ENCODE data around the gene DOK4.

DOK4 gene

DNA sequence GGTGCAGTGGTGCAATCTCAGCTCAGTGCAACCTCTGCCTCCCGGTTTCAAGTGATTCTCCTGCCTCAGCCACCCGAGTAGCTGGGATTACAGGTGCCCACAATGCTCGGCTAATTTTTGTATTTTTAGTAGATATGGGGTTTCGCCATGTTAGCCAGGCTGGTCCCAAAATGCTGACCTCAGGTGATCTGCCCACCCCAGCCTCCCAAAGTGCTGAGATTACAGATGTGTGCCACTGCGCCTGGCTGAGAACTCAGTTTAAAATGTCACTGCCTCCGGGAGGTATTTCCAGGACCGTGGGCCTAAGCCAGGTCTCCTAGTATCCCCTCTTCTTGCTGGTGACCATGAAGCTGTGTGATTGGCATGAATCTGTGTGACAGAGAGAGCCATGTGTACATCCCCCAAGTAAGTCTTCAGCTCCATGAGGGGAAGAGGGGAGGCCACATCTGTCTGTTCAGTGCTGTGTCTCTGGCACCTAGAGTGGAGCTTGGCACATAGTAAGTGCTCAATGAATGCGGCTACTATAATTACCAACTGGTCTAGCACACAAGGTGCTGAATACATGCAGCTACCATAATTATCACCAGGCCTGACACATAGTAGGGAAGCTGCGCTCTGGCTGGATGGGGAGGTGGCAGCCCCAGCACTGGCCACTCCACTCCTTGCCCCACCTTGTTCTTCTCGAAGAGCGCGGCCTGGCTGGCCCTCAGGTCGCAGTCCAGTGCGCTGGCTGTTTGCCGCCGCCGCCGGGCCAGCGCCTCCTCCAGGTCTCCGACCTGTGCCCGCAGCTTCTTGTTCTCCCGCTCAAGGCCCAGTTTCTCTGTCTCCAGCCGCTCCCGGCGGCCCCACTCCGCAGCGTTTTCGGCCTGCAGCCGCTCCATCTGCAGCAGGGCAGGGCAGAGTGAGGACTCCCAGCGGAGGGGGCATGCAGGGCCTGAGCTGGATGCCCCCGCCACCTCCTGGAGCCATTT is 31.4 kb upstream of the DOK4 start:
- Mint-ChIP-seq H3K4me3 (no peak overlapping the region), H3K27ac (no peak overlapping the region), H3K27me3 (ENCODE audit: low read depth, poor library complexity) (no peaks in the 10 kb centered on the region), H3K9me3 (no peaks in the 10 kb centered on the region), H3K4me1 (peaks cover 29% of the 10 kb centered on the region), H3K36me3 (ENCODE audit: low read depth) (peaks cover 16% of the 10 kb centered on the region)
- DNase-seq: no peak
- TF ChIP-seq, protein P1, sequence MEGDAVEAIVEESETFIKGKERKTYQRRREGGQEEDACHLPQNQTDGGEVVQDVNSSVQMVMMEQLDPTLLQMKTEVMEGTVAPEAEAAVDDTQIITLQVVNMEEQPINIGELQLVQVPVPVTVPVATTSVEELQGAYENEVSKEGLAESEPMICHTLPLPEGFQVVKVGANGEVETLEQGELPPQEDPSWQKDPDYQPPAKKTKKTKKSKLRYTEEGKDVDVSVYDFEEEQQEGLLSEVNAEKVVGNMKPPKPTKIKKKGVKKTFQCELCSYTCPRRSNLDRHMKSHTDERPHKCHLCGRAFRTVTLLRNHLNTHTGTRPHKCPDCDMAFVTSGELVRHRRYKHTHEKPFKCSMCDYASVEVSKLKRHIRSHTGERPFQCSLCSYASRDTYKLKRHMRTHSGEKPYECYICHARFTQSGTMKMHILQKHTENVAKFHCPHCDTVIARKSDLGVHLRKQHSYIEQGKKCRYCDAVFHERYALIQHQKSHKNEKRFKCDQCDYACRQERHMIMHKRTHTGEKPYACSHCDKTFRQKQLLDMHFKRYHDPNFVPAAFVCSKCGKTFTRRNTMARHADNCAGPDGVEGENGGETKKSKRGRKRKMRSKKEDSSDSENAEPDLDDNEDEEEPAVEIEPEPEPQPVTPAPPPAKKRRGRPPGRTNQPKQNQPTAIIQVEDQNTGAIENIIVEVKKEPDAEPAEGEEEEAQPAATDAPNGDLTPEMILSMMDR (IDR thresholded peaks at IDR 0.05): no peak

DNA sequence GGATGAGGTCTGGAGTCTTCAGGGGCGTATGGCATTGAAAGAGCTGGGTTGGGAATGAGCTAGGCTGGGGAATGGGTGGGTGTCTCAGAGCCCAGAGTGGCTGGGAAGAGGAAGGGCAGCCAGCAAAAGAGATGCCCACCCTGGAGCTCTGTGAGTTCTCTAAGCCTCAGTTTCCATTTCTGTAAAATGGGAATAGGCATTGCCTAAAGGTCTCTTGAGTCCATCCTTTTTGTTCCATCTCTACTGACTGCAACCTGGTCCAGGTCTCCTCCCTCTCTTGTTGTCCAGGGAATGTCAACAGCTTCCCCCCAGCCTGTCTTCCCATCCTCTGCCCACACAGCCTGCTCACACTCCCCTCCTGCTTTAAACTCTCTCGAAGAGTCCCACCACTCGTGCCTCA is 30.5 kb upstream of the DOK4 start:
- H3K27ac Mint-ChIP-seq: no peak overlapping the region

GRCh38 chr16:57516176-57516725 is 30.0 kb upstream of the DOK4 start:
- H3K4me3 Mint-ChIP-seq: no peak overlapping the region
- no peak overlapping the region for H3K27ac Mint-ChIP-seq
- peaks cover 29% of the 10 kb centered on the region for H3K4me1 Mint-ChIP-seq

More for the DNA sequence above, 30.5 kb upstream of the DOK4 start:
- no peak overlapping the region for H3K4me3 Mint-ChIP-seq
- H3K36me3 Mint-ChIP-seq (ENCODE audit: low read depth): peaks cover 16% of the 10 kb centered on the region
- H3K9me3 Mint-ChIP-seq: no peaks in the 10 kb centered on the region
- DNase-seq: no peak
- H3K27me3 Mint-ChIP-seq (ENCODE audit: low read depth, poor library complexity): no peaks in the 10 kb centered on the region
- H3K4me1 Mint-ChIP-seq: peaks cover 29% of the 10 kb centered on the region
- TF ChIP-seq, protein P1 (IDR thresholded peaks at IDR 0.05): no peak

GRCh38 chr16:57514791-57515600 is 28.7 kb upstream of the DOK4 start:
- no peaks in the 10 kb centered on the region for H3K9me3 Mint-ChIP-seq
- H3K4me3 Mint-ChIP-seq: no peak overlapping the region
- peaks cover 38% of the 10 kb centered on the region for H3K4me1 Mint-ChIP-seq
- DNase-seq: no peak
- TF ChIP-seq, protein P1 (IDR thresholded peaks at IDR 0.05): no peak
- no peak overlapping the region for H3K27ac Mint-ChIP-seq
- H3K27me3 Mint-ChIP-seq (ENCODE audit: low read depth, poor library complexity): no peaks in the 10 kb centered on the region
- H3K36me3 Mint-ChIP-seq (ENCODE audit: low read depth): peaks cover 16% of the 10 kb centered on the region

More at GRCh38 chr16:57516176-57516725, 30.0 kb upstream of the DOK4 start:
- Mint-ChIP-seq H3K27me3 (ENCODE audit: low read depth, poor library complexity) (no peaks in the 10 kb centered on the region), H3K9me3 (no peaks in the 10 kb centered on the region), H3K36me3 (ENCODE audit: low read depth) (peaks cover 16% of the 10 kb centered on the region)
- no peak for DNase-seq
- TF ChIP-seq, protein P1 (IDR thresholded peaks at IDR 0.05): no peak

DNA sequence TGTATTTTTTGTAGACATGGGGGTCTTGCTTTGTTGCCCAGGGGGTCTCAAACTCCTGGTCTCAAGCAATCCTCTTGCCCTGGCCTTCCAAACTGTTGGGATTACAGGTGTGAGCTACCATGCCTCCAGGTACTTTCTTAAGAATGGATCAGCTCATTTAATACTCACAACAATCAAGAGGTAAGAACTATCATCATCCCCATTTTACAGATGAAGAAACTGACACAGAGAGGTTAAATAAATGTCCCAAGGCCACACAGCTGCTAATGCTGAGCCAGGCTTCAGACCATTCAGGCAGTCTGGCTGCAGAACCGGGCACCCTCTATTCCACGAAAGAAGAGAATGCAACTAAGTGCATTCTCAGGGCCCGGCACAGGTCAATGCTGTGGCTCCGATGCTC is 28.1 kb upstream of the DOK4 start:
- H3K4me3 Mint-ChIP-seq: no peak overlapping the region

More for the DNA sequence above, 28.1 kb upstream of the DOK4 start:
- Mint-ChIP-seq H3K36me3 (ENCODE audit: low read depth) (peaks cover 16% of the 10 kb centered on the region), H3K27ac (no peak overlapping the region), H3K4me1 (peaks cover 40% of the 10 kb centered on the region), H3K27me3 (ENCODE audit: low read depth, poor library complexity) (no peaks in the 10 kb centered on the region), H3K9me3 (no peaks in the 10 kb centered on the region)
- TF ChIP-seq, protein P1 (IDR thresholded peaks at IDR 0.05): no peak
- DNase-seq: no peak

Data from nephron progenitor cell (in vitro differentiated cells).